GM23248 (cell line): ENCODE data around the gene LRMDA. TPM values are rescaled to one million over a fixed set of nuclear protein-coding genes. Genes with fewer than 3 reads are reported as not detected.

Source experiments
- DNase-seq: peaks from one replicate; pipeline ENCODE4 v3.0.0-alpha.2; 2015
- H2AFZ ChIP-seq: fragments of 200-600 bp; sonication (generic); 2 replicates; pipeline ENCODE4 v1.6.1; 2016; ENCODE audit warnings: antibody characterized with exemption
- H3F3A ChIP-seq: fragments of 200-600 bp; sonication (generic); 2 replicates; pipeline ENCODE4 v1.6.1; 2016; ENCODE audit warnings: mild to moderate bottlenecking, antibody characterized with exemption, mixed run types; ENCODE audit not compliant: insufficient read depth
- H3K27ac ChIP-seq: fragments of 200-600 bp; sonication (generic); 2 replicates; pipeline ENCODE4 v1.5.1; 2016; ENCODE audit warnings: mild to moderate bottlenecking
- H3K27me3 ChIP-seq: fragments of 200-600 bp; sonication (generic); replicated peaks from 2 replicates; pipeline ENCODE4 v1.6.1; 2016; ENCODE audit warnings: mild to moderate bottlenecking; ENCODE audit not compliant: insufficient read depth
- H3K36me3 ChIP-seq: fragments of 200-600 bp; sonication (generic); 2 replicates; pipeline ENCODE4 v1.6.1; 2016; ENCODE audit warnings: low read depth, mild to moderate bottlenecking
- H3K4me1 ChIP-seq: fragments of 200-600 bp; sonication (generic); 2 replicates; pipeline ENCODE4 v1.6.1; 2016; ENCODE audit warnings: mild to moderate bottlenecking; ENCODE audit not compliant: insufficient read depth
- H3K4me2 ChIP-seq: fragments of 200-600 bp; sonication (generic); one replicate; pipeline ENCODE4 v1.6.1; 2016; ENCODE audit warnings: mild to moderate bottlenecking; ENCODE audit not compliant: unreplicated experiment
- H3K4me3 ChIP-seq: fragments of 200-600 bp; sonication (generic); 2 replicates; pipeline ENCODE4 v1.5.1; 2016; ENCODE audit warnings: mild to moderate bottlenecking
- H3K79me2 ChIP-seq: fragments of 200-600 bp; sonication (generic); 2 replicates; pipeline ENCODE4 v1.6.1; 2016; ENCODE audit warnings: mild to moderate bottlenecking; ENCODE audit not compliant: insufficient read depth
- H3K9ac ChIP-seq: fragments of 200-600 bp; sonication (generic); 2 replicates; pipeline ENCODE4 v1.6.1; 2016; ENCODE audit warnings: mild to moderate bottlenecking
- H3K9me2 ChIP-seq: fragments of 200-600 bp; sonication (generic); 2 replicates; pipeline ENCODE4 v1.6.1; 2016; ENCODE audit warnings: mixed run types, mild to moderate bottlenecking, moderate library complexity; ENCODE audit not compliant: insufficient read depth
- H3K9me3 ChIP-seq: fragments of 200-600 bp; sonication (generic); one replicate; pipeline ENCODE4 v1.6.1; 2017; ENCODE audit warnings: low read depth
- H4K20me1 ChIP-seq: fragments of 200-600 bp; sonication (generic); 2 replicates; pipeline ENCODE4 v1.6.0; 2016; ENCODE audit not compliant: insufficient read depth
- EZH2 ChIP-seq: fragments of 200-600 bp; sonication (generic); IDR thresholded peaks from 2 replicates; pipeline ENCODE4 v1.6.1; 2018; ENCODE audit warnings: antibody characterized with exemption, mild to moderate bottlenecking; ENCODE audit not compliant: insufficient read depth, poor library complexity, severe bottlenecking
- EZH2phosphoT487 ChIP-seq: fragments of 200-600 bp; sonication (generic); IDR thresholded peaks from 2 replicates; pipeline ENCODE4 v1.6.1; 2018; ENCODE audit warnings: antibody characterized with exemption, moderate library complexity, mild to moderate bottlenecking, low read depth; ENCODE audit not compliant: insufficient read depth
- WGBS, 2 experiments: methylation state at CpG; one replicate each; pipeline ENCODE4 v1.1.6; 2015 to 2017; ENCODE audit warnings: low lambda C conversion rate in 2 of 2, low coverage in 1 of 2; ENCODE audit errors: missing lambda C conversion rate in 2 of 2; 5-methylcytosine and 5-hydroxymethylcytosine counted together
- in situ Hi-C: fragments of 300-500 bp; cut with MboI; formaldehyde crosslinking; loops from 2 replicates; pipeline ENCODE4 v1.15.0; 2020
- polyA plus RNA-seq: library from polyadenylated mRNA; unstranded; fragments of >200 nt; fragmentation: Nextera tagmentation; extraction: Ambion mirVana; gene quantifications from 2 replicates; pipeline ENCODE4 v1.2.1, GENCODE V29; 2016
- total RNA-seq: library from RNA; depleted of rRNA; stranded (reverse); fragments of >200 nt; shearing (Covaris generic); gene quantifications from 2 replicates; pipeline ENCODE4 v1.2.3, GENCODE V29; 2014

The LRMDA gene
- total and polyA plus RNA-seq, 2 experiments from 2014 or later = 2.6 TPM; not detected in 1

DNA sequence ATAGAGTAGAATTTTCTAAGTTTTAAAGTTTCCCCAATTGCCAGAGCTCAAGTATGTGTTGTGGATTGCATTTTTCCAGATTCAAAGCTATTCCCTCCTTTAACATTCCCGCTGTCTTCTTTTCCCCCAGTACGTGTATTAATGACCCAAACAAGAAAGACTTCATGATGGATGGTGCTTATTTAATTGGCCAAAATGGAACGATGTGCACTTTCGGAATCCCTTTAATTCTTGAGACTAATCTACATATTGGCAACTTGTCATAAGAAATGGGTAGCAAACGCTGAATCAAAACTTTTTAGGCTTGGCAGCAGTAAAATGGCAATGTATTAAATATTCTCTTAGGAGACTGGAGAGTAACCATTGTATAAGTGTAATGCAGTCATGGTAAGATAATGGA is 753.2 kb downstream of the LRMDA start:
- Histone ChIP-seq H3K9me3 (no peaks in the 10 kb centered on the region), H3K4me1 (no peaks in the 10 kb centered on the region), H3K9me2 (no peaks in the 10 kb centered on the region), H3K79me2 (no peaks in the 10 kb centered on the region), H3K9ac (no peak overlapping the region), H4K20me1 (no peaks in the 10 kb centered on the region), H3K4me3 (no peak overlapping the region), H3K27ac (no peak overlapping the region), H3K27me3 (no peaks in the 10 kb centered on the region), H3K36me3 (no peaks in the 10 kb centered on the region), H3K4me2 (no peak overlapping the region), H3F3A (no peaks in the 10 kb centered on the region), H2AFZ (no peak overlapping the region)
- DNase-seq = no peak
- 95 to 98% methylated on average over 5 of the region's 5 CpGs for WGBS, 2 experiments
- TF ChIP-seq EZH2phosphoT487 (no peak), EZH2 (no peak)
- in situ Hi-C loops = no loop called here

DNA sequence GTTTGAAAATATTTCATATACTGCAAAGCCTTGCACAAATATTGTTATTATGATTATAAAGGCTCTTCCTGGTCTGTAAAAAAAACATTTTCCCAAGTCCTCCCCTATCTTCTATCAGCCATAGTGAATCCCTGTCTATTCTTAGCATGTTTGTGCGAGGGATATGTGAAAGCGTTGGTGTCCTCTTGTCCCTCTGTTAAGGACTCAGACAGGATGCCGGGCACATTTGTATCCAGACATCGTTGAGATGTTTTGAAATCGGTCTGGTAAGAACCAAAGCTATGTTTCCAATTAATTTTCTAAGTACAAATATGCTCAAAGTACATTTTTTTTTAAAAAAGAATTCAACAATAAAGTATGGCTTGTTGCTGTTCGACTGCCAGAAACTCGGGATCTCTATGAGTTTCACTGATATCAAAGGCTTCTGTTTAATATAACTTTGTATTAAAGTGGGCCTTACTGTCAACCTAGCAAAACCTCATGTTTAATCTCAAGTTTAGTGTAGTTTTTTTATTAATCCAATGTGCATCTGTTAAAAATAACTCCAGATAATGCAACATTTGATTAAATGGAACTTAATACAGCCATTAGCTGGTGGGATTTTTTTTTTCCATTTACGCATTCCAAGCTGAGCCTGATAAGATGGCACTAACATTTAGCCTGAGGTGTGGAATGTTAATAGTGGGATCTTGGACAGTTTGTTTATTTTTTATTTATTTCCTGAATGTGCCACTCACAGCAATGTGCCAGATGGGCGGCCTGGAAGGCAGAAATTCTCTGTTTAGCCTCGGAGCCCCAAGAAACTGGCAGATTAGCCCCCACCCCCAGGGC is 754.3 kb downstream of the LRMDA start:
- no peak overlapping the region for H3K27ac ChIP-seq
- H3K9me2 ChIP-seq = no peaks in the 10 kb centered on the region
- 35 to 37% methylated on average over 10 of the region's 10 CpGs for WGBS, 2 experiments
- H3K9ac ChIP-seq = no peak overlapping the region
- H4K20me1 ChIP-seq = no peaks in the 10 kb centered on the region
- no peaks in the 10 kb centered on the region for H3K36me3 ChIP-seq
- H3K4me3 ChIP-seq = no peak overlapping the region
- no peaks in the 10 kb centered on the region for H3K79me2 ChIP-seq
- TF ChIP-seq EZH2 = no peak
- no peak for TF ChIP-seq EZH2phosphoT487
- no peaks in the 10 kb centered on the region for H3K27me3 ChIP-seq
- H3K4me2 ChIP-seq = no peak overlapping the region
- no peaks in the 10 kb centered on the region for H3K9me3 ChIP-seq
- peak overlapping the region; percentile 48 for H2AFZ ChIP-seq
- H3F3A ChIP-seq = no peaks in the 10 kb centered on the region
- no peak for DNase-seq
- H3K4me1 ChIP-seq = no peaks in the 10 kb centered on the region
- in situ Hi-C loops = no loop called here

DNA sequence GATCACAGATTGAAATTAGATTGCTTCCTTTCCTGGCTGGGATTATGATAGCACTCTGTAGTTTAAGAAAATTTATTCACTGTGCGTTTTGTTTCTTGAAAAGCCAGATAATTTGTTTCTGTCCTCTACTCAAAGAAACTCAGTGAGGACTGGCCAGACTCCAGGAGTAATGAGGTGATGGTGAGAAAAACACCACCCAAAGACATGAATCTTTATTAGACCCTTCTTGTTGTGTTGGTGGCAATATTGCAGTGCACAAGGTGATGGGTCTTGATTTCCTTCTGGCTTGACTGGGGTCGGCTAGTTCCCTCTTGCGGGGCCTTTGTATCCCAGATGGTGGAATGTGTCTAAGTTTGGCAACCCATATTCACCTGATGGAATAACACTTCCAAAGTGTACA is 756.8 kb downstream of the LRMDA start:
- Histone ChIP-seq H3K27ac (no peak overlapping the region), H3K4me1 (no peaks in the 10 kb centered on the region), H3K9me3 (no peaks in the 10 kb centered on the region), H3K27me3 (no peaks in the 10 kb centered on the region), H3K9me2 (no peaks in the 10 kb centered on the region), H3K9ac (no peak overlapping the region), H3K4me2 (no peak overlapping the region), H3F3A (no peaks in the 10 kb centered on the region), H3K36me3 (no peaks in the 10 kb centered on the region), H2AFZ (no peak overlapping the region), H3K4me3 (no peak overlapping the region), H4K20me1 (no peaks in the 10 kb centered on the region), H3K79me2 (no peaks in the 10 kb centered on the region)
- no peak for DNase-seq
- WGBS, 2 experiments = 90 to 91% methylated on average over 3 of the region's 3 CpGs
- in situ Hi-C loops = no loop called here
- TF ChIP-seq EZH2 (no peak), EZH2phosphoT487 (no peak)

DNA sequence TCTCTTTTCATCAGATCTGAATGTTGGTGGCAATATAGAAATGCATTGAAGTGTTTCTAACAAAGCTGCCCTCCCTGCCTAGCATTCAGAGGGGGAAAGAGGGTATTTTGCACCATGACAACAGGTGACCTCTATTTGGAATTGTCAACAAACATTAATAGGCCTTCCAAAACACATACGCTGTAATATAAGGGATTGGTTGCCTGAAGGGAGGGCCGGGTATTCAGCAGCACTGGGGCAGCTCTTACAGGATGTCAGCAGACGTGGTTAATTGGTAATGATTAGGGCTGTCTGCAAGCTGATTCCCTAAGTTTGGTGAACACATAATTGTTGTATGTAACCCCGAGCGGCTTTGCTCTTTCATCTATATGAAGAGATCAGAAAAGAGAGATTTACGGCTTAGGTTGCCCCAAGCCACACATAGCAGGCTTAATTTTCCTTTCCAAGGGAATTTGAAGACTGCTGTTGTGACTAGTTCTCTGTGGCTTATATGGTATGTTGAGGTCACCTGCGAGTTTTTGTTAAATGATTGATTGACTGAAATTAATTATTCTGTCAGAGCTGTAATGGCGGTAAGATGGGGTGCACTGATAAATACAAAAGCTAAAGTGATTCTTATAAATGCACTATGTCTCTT is 759.3 kb downstream of the LRMDA start:
- no peaks in the 10 kb centered on the region for H3K27me3 ChIP-seq
- in situ Hi-C loops = no loop called here
- DNase-seq = no peak
- H3K9ac ChIP-seq = no peak overlapping the region
- no peak overlapping the region for H2AFZ ChIP-seq
- H3K79me2 ChIP-seq = no peaks in the 10 kb centered on the region
- no peak overlapping the region for H3K4me2 ChIP-seq
- no peaks in the 10 kb centered on the region for H3K9me2 ChIP-seq
- H3K27ac ChIP-seq = no peak overlapping the region
- H3K9me3 ChIP-seq = no peaks in the 10 kb centered on the region
- peaks cover 4% of the 10 kb centered on the region for H3K4me1 ChIP-seq
- H3K36me3 ChIP-seq = no peaks in the 10 kb centered on the region
- no peaks in the 10 kb centered on the region; the same call in 1 of the 2 replicates for H3F3A ChIP-seq
- TF ChIP-seq EZH2 (no peak), EZH2phosphoT487 (no peak)
- WGBS, 2 experiments = 83% methylated on average over 8 of the region's 8 CpGs
- no peaks in the 10 kb centered on the region for H4K20me1 ChIP-seq
- no peak overlapping the region for H3K4me3 ChIP-seq
